Kidney epithelial cell (primary cell): ENCODE results near the gene BCAR1. TPM values are rescaled to one million over a fixed set of nuclear protein-coding genes. Genes with fewer than 3 reads are reported as not detected.

Experiments
- DNase-seq: peaks from one replicate; pipeline ENCODE4 v3.0.0-alpha.2; 2010; ENCODE audit warnings: low read depth
- H3K27me3 ChIP-seq: 2 replicates; pipeline ENCODE4 v1.6.0; 2011; ENCODE audit warnings: low read length; ENCODE audit not compliant: control insufficient read depth, insufficient read depth
- H3K36me3 ChIP-seq: 2 replicates; pipeline ENCODE4 v1.5.1; 2011; ENCODE audit warnings: low read length; ENCODE audit not compliant: control insufficient read depth, insufficient read depth
- H3K4me3 ChIP-seq: 2 replicates; pipeline ENCODE4 v1.5.1; 2011; ENCODE audit warnings: low read depth, mild to moderate bottlenecking, control low read depth, low read length
- total RNA-seq: library from RNA; depleted of rRNA; stranded (reverse); fragments of >200 nt; gene quantifications from 2 replicates; pipeline ENCODE4 v1.2.3, GENCODE V29; 2015
- TF ChIP-seq, protein P1 (sequence below): IDR thresholded peaks from 2 replicates; pipeline ENCODE4 v1.5.1; 2011; ENCODE audit warnings: mild to moderate bottlenecking, moderate library complexity, low read length, control low read depth, inconsistent platforms; ENCODE audit not compliant: insufficient read depth, poor library complexity, severe bottlenecking

BCAR1 gene
- total RNA-seq, 1 donor from 2014 or later: 93.8 TPM

DNA sequence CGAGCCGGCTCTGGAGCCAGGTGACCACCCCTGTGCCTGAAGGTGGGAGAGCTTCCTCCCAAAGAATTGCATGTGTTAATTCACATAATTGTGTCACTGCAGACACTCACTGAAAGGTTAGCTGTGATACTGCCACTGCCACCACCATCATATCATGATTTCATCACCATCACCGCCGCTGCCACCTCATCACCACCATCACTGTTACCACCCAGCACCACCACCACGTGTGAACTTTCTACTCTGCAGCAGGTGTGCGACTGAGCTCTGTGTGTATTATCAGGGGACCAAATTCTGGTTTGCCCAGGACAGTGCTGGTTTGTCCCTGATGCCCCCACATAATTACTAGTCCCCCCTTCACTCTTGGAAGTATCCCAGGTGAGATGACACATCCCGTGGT is 15.2 kb downstream of the BCAR1 start:
- peaks cover 9% of the 10 kb centered on the region for H3K36me3 ChIP-seq

DNA sequence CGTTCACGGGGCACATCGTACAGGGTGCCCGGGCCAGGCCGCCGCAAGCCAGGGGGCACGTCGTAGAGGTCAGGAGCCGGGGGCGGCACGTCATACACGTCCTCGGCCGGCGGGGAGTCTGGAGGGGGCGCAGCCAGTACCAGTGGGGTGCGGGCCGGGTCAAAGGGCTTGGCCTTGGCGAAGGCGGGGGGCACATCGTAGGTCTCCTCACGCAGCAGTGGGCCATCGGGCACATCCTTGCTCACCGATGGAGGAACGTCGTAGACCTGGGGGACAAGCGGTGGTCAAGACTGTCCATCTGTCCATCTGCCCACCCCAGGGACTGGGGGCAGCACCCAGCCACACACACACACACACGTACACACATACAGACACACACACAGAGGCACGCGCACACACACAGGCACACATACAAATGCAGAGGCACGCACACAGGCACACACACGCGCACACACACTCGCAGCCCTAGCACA is 15.7 kb downstream of the BCAR1 start:
- Histone ChIP-seq H3K36me3 (peaks cover 9% of the 10 kb centered on the region), H3K4me3 (no peak overlapping the region), H3K27me3 (no peaks in the 10 kb centered on the region)
- TF ChIP-seq, protein P1, sequence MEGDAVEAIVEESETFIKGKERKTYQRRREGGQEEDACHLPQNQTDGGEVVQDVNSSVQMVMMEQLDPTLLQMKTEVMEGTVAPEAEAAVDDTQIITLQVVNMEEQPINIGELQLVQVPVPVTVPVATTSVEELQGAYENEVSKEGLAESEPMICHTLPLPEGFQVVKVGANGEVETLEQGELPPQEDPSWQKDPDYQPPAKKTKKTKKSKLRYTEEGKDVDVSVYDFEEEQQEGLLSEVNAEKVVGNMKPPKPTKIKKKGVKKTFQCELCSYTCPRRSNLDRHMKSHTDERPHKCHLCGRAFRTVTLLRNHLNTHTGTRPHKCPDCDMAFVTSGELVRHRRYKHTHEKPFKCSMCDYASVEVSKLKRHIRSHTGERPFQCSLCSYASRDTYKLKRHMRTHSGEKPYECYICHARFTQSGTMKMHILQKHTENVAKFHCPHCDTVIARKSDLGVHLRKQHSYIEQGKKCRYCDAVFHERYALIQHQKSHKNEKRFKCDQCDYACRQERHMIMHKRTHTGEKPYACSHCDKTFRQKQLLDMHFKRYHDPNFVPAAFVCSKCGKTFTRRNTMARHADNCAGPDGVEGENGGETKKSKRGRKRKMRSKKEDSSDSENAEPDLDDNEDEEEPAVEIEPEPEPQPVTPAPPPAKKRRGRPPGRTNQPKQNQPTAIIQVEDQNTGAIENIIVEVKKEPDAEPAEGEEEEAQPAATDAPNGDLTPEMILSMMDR: no peak
- DNase-seq: no peak

More for the DNA sequence above, 15.2 kb downstream of the BCAR1 start:
- H3K4me3 ChIP-seq: no peak overlapping the region
- DNase-seq: no peak
- TF ChIP-seq, protein P1: no peak
- H3K27me3 ChIP-seq: no peaks in the 10 kb centered on the region

DNA sequence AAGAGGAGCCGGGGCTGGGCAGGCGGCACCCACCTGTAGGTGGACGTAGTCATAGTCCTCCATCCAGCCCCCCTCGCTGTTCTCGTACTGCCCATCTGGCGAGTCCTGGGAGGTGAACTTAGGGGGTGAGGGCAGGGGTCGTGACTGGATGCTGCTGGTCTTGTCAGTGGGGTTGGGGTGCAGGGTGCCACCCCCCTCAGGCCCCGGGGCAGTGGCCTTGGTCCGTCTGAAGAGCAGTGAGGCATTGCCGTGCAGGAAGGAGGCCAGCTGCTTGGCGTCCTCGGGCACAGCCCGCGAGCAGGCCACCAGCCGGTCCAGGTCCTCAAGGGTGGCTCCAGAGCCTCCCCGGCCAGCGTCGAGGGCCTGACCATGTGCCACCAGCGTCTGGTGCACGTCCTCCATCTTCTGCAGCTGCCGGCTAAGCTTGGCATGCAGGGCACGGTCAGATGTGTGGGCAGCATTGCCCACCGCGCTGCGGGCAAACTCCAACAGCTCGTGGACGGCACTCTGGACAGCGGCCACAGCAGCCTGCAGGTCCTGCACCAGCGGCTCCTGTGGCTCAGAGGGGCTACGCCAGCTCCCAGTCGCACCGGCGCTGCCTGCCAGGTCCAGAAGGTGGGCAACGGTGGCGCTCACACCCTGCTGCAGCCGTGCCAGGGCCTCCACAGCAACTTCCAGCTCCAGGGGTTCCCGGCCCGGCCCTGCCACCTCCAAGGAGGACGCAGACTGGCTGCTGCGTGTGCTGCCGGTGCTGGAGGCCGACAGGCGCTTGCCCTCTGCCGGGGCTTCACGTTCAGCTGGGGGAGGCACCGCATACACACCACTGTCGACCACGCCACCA is 16.3 kb downstream of the BCAR1 start:
- Histone ChIP-seq H3K27me3 (no peaks in the 10 kb centered on the region), H3K4me3 (no peak overlapping the region), H3K36me3 (peaks cover 10% of the 10 kb centered on the region)
- no peak for DNase-seq
- TF ChIP-seq, protein P1: no peak

DNA sequence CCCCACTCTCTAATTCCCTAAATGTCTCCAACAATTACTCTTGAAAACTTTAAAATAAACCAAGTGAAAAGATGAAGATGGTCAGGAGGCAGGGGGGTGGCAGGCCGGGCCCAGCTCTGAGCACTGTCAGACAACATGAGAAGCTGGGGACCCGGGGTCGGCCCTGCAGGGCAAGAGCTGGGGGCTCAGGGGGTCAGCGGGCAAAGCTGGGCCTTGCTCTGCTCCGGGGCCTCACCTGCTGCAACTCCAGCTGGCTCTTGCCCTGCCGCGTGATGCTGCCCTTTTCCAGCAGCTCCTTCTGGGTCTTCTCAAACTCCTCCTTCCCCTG is 17.8 kb downstream of the BCAR1 start:
- TF ChIP-seq, protein P1: no peak
- H3K36me3 ChIP-seq: peaks cover 12% of the 10 kb centered on the region

DNA sequence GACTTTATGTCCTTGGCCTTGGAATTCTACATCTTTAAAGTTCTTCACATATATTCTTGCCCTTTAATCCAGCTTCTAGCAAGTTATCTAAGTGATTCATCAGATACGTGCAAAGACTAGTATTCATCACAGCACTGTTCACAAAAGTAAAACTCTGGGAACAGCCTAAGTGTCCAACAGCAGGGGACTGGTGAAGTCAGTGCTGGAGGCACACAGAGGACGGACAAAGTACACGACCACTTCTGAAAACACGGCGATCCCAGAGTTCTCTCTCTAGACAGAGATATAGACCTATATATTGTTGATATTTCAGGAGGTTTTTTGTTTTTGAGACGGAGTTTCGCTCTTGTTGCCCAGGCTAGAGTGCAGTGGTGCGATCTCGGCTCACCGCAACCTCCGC is 19.9 kb downstream of the BCAR1 start:
- H3K36me3 ChIP-seq: peaks cover 13% of the 10 kb centered on the region
- no peak for DNase-seq
- TF ChIP-seq, protein P1: no peak
- H3K27me3 ChIP-seq: no peaks in the 10 kb centered on the region
- H3K4me3 ChIP-seq: no peak overlapping the region

More for the DNA sequence above, 17.8 kb downstream of the BCAR1 start:
- no peak overlapping the region for H3K4me3 ChIP-seq
- H3K27me3 ChIP-seq: no peaks in the 10 kb centered on the region
- no peak for DNase-seq

DNA sequence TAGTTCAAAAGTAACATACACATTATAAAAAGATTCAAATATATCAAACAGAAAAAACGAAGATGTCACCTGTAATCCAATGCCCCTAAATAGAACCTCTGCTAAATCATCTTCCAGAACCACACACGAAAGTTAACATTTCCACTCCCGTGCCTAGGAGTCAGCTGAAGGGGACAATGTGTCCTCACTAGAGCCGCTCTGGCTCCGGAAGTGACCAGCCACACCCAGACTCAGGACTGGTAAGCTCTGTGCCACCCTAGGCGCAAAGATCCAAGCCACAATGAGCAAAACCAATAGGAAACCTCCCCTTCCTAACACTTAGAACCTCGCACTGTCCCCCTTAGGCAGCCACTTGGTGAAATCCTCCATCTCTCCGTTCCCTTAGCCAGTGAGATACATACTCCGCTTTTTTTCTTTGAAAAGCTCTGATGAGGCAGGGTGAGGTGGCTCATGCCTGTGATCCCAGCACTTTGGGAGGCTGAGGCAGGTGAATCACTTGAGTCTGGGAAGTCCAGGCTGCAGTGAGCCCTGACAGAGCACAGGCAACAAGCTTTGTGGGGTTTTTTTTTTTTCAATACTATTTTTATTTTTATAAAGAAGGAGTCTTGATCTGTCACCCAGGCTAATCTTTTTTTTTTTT is 20.8 kb downstream of the BCAR1 start:
- H3K36me3 ChIP-seq: peaks cover 11% of the 10 kb centered on the region
- H3K27me3 ChIP-seq: no peaks in the 10 kb centered on the region
- TF ChIP-seq, protein P1: no peak
- no peak overlapping the region for H3K4me3 ChIP-seq
- no peak for DNase-seq
